GM18507 (cell line): ENCODE measurements around the gene CACNB2.

Experiments
- DNase-seq: peaks from one replicate; pipeline ENCODE4 v3.0.0; 2011; ENCODE audit warnings: low read depth; ENCODE audit not compliant: insufficient read length; ENCODE audit errors: extremely low spot score
- FAIRE-seq: peaks from 2 replicates; lab custom pipeline; 2011; peaks lifted over from hg19 to GRCh38; lab: Jason Lieb, UNC

CACNB2 gene

DNA sequence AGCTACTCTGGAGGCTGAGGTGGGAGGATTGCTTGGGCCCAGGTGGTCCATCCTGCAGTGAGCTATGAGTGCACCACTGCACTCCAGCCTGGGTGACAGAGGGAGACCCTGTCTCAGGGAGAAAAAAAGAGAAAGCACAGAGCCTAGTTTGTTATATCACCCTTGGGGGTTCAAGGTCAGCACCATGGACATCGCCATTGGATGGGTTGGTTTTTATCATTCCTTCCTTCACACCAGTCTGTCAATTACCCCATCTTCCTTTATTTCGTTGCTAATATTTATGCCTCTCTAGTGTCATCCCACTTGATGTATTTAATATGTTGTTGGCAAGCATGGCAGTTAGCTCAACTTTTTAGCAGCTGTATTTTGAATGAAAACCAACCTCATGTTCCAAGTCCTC lies 328.9 kb downstream of the CACNB2 start:
- FAIRE-seq = no peak

GRCh38 chr10:18472977-18473376 lies 332.8 kb downstream of the CACNB2 start:
- FAIRE-seq (peak; percentile 55), DNase-seq (no peak)

More for the DNA sequence above, 328.9 kb downstream of the CACNB2 start:
- no peak for DNase-seq

DNA sequence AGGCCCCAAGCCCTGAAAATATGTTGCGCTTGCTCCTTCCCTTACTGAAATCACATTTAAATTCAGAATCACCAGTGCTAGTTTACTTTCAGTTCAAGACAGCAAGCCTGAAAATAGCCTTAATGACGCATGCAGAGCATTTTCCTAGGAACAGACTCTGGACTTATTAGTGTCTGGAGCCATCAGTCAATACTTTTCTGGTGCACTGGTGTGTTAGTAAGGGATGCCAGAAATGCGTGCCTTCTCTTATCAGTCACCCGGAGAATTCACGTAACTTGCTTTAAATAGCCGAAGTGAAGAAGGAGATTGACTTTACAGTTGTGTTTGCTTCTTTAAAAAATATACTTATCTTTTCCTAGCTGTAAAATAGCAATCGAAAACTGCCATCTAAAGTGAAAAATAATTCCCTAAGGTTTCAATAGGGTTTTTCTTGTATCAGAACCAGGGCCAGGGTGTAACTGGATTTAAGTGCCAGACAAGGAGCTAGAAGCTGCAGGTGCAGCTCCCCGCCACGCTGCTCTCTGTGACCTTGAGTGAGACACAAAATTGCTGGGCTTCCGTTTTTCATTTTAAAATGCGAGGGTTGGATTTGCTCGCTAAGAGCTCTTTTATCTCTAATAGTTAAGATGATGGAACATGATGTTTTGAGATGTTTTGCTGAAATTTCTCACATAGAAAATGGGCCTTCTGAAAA lies 333.3 kb downstream of the CACNB2 start:
- DNase-seq (no peak), FAIRE-seq (no peak)

DNA sequence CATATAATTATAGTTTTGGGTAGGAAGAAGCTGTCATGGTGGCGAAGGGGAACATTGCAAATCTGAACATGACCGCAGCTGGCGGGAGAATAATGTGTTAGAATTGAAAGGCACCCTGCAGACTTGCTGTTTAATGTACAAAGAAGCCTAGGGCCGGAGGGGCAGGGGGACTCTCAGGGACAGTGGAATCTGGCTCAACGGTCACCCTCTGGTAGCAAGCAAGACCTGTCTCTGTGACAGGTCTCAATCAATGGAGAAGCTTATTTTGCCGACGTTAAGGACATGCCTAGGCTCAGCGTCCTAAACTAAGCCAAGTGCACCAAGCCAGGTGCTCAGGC lies 333.9 kb downstream of the CACNB2 start:
- DNase-seq (no peak), FAIRE-seq (no peak)

GRCh38 chr10:18476076-18476647 lies 335.9 kb downstream of the CACNB2 start:
- no peak for DNase-seq
- no peak for FAIRE-seq

DNA sequence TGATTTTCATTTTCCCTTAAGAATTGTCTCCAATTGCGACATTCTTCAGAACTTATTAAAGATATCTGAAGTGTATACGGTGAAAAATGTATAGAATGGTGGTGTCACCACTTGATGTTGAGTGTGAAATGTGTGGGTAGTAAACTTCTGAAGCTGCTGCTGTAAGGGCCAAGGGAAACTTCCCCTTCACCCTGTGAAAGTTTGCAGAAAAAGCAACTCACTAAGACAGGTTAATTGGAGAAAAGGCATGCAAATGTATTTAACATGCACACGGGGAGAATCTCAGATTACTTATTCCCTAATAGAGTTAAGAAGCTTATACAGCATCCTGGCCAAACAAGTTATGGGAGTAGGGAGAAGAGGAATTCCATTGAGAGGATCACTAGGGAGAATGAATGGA lies 338.1 kb downstream of the CACNB2 start:
- DNase-seq (no peak), FAIRE-seq (no peak)

GRCh38 chr10:18479502-18479901 lies 339.3 kb downstream of the CACNB2 start:
- FAIRE-seq (no peak), DNase-seq (no peak)

- no peak for FAIRE-seq
- no peak for DNase-seq
Measured at GRCh38 chr10:18483516-18484186, 343.4 kb downstream of the CACNB2 start.

DNA sequence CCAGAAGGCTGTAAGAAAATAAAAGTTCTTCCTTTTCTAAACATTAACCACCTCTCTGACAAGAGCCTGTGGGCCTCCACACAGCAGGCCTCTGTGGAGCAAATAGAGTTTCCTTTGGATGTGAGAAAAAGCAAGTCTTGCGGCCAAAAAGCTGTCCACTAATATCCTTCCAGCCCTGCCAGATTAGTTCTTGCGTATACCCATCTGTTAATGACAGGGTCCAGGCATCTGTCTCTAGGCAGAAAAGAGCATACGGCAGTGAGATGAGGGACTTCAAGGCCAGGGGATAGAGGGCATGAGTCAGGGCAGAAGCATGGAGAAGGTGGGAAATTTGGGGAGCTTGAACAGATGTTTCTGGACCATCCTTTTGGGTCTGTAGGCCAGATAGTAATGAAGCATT lies 346.2 kb downstream of the CACNB2 start:
- no peak for FAIRE-seq
- DNase-seq = no peak

GRCh38 chr10:18490755-18491154 lies 350.5 kb downstream of the CACNB2 start:
- no peak for DNase-seq
- FAIRE-seq = no peak

- DNase-seq (no peak), FAIRE-seq (no peak)
Measured at GRCh38 chr10:18497806-18498369, 357.7 kb downstream of the CACNB2 start.

GRCh38 chr10:18498998-18499397 lies 358.8 kb downstream of the CACNB2 start:
- DNase-seq (no peak), FAIRE-seq (no peak)

- FAIRE-seq = no peak
- no peak for DNase-seq
Measured at GRCh38 chr10:18500576-18500975, 360.4 kb downstream of the CACNB2 start.

- FAIRE-seq = peak; percentile 78
- DNase-seq = peak; percentile 28
Measured at GRCh38 chr10:18501198-18501597, 361.0 kb downstream of the CACNB2 start.

- no peak for FAIRE-seq
- DNase-seq = no peak
Measured at GRCh38 chr10:18501629-18502028, 361.4 kb downstream of the CACNB2 start.

- DNase-seq (no peak), FAIRE-seq (no peak)
Measured at GRCh38 chr10:18504161-18504560, 363.9 kb downstream of the CACNB2 start.

DNA sequence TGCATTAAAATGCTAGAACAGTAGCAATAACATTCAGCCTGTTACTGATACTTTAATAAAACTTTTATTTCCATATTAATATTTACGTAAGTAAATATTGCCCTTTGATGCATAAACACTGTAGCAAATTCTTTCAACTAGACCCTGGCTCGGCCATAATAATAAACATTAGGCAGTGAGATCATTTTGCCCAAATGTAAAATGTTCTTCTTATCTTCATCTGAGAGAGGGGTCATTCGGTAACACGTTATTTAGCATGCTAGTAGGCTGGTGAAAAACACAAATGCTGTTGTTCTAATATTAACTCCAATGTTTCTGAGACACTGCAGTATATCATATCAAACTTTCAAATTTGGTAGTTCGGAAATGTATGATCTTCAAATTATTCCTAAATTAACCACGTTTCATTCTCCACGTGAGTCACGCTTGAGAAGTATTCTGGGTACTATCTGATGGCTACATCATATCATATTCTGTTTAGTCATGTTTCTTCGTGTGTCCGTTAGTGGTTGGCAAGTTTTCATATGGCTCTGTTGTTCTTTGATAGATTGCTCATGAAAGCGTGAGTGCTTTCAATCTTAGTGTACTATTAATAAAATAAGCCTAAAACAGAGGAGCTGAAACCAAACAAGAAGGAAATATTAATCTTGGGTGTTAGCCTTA lies 365.4 kb downstream of the CACNB2 start:
- no peak for DNase-seq
- FAIRE-seq = peak; percentile 31

- DNase-seq (no peak), FAIRE-seq (no peak)
Measured at GRCh38 chr10:18508587-18508986, 368.4 kb downstream of the CACNB2 start.

GRCh38 chr10:18514537-18514936 lies 374.3 kb downstream of the CACNB2 start:
- no peak for FAIRE-seq

DNA sequence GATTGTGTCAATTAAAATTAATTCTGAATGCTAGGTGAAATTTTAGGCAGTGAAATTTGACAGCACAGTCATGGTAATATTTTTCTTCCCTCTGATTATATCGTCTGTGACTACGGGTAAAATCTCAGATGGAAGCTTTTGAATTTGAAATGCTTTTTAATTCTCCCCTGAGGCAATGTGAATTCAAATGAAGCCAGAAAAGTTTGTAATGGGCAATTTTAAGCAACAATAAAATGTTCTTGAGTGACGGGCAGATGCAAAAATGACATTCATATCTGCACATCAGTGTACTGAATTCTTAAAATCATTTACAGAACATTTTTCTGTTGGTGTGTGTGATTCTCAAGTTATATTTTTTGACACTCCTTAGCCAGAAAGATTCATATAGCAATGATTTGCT lies 376.6 kb downstream of the CACNB2 start:
- DNase-seq (no peak), FAIRE-seq (no peak)

More at GRCh38 chr10:18514537-18514936, 374.3 kb downstream of the CACNB2 start:
- DNase-seq = no peak
